Measurements from ENCODE around the gene ARID1B.

GRCh38 chr6:157063923-157064322 is 286.7 kb downstream of the ARID1B start:
- TF ChIP-seq, protein P1, sequence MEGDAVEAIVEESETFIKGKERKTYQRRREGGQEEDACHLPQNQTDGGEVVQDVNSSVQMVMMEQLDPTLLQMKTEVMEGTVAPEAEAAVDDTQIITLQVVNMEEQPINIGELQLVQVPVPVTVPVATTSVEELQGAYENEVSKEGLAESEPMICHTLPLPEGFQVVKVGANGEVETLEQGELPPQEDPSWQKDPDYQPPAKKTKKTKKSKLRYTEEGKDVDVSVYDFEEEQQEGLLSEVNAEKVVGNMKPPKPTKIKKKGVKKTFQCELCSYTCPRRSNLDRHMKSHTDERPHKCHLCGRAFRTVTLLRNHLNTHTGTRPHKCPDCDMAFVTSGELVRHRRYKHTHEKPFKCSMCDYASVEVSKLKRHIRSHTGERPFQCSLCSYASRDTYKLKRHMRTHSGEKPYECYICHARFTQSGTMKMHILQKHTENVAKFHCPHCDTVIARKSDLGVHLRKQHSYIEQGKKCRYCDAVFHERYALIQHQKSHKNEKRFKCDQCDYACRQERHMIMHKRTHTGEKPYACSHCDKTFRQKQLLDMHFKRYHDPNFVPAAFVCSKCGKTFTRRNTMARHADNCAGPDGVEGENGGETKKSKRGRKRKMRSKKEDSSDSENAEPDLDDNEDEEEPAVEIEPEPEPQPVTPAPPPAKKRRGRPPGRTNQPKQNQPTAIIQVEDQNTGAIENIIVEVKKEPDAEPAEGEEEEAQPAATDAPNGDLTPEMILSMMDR (conservative IDR thresholded peaks at IDR 0.05; ENCODE audit: low read length), result no peak
- no peak for TF ChIP-seq EZH2phosphoT487 (IDR thresholded peaks at IDR 0.05; ENCODE audit: borderline replicate concordance, low read depth, low read length)

Measured in OCI-LY7 (cell line).